Lower leg skin (tissue), 4 donors: ENCODE results near the gene SIN3B. TPM values are rescaled to one million over a fixed set of nuclear protein-coding genes. Genes with fewer than 3 reads are reported as not detected.

Source experiments
- DNase-seq, 2 donors: peaks; one replicate each; pipeline ENCODE4 v3.0.0-alpha.2; 2019; ENCODE audit warnings: low spot score in 2 of 2
- H3K4me3 ChIP-seq: fragments of 200-600 bp; sonication (generic); 2 replicates; pipeline ENCODE4 v1.5.1; 2017; ENCODE audit warnings: mild to moderate bottlenecking, low read depth; ENCODE audit not compliant: poor library complexity, severe bottlenecking
- POLR2A ChIP-seq, 2 donors: fragments of 450-650 bp; IDR thresholded peaks; one replicate each; pipeline ENCODE4 v1.6.1; 2016 to 2017; ENCODE audit warnings: antibody characterized with exemption in 2 of 2, mild to moderate bottlenecking in 1 of 2, moderate library complexity in 1 of 2
- WGBS, 2 donors: methylation state at CpG; one replicate each; pipeline ENCODE4 v1.1.5; 2018; 5-methylcytosine and 5-hydroxymethylcytosine counted together
- intact Hi-C: fragments of 100-400 bp; cut with DNase I; formaldehyde crosslinking; loops from one replicate; pipeline ENCODE4 v1.15.0; 2023; ENCODE audit warnings: low total_unique reads
- total RNA-seq, 4 donors: library from RNA; depleted of rRNA; stranded (reverse); fragments of >200 nt; gene quantifications; one replicate each; pipeline ENCODE4 v1.1.0, GENCODE V29; 2016
- TF ChIP-seq, protein P1 (sequence below), 3 donors: fragments of 450-650 bp; IDR thresholded peaks; one replicate each; pipeline ENCODE4 v1.5.1; 2016; ENCODE audit warnings: antibody characterized with exemption in 3 of 3, mild to moderate bottlenecking in 3 of 3, moderate library complexity in 2 of 3

The SIN3B gene
- total RNA-seq, 4 donors from 2014 or later, result 26.3 to 54.4 (median 40.1) TPM

DNA sequence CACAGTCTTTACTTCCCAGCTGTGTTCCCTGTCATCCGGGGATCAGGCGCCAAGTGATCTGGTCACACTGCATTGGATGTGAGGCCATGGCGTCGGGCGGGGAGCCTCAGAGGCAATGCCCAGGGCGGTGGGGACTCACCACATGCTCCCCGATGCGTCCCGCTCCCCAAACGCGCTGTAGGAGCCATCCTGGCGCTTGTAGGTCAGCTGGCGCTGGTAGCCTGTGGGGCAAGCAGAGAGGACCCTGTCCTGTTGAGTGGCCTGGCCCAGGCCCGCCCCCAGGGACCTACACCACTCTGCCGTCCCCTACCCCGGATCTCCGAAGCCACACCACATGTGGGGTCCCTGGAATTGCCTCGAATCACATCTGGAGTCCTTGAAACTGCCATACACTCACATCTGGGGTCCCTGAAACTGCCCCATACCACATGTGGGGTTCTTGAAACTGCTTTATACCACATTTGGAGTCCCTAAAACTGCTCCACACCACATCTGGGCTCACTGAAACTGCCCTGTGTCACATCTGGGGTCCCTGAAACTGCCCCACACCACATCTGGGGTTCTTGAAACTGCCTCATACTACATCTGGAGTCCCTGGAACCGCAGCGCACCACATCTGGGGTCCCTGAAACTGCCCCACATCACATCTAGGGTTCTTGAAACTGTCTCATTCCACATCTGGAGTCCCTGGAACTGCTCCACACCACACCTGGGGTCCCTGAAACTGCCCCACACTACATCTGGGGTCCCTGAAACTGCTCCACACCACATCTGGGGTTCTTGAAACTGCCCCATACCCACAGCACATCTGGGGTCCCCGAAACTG, 92.8 kb downstream of the SIN3B start:
- H3K4me3 ChIP-seq, result no peak overlapping the region
- TF ChIP-seq, protein P1, sequence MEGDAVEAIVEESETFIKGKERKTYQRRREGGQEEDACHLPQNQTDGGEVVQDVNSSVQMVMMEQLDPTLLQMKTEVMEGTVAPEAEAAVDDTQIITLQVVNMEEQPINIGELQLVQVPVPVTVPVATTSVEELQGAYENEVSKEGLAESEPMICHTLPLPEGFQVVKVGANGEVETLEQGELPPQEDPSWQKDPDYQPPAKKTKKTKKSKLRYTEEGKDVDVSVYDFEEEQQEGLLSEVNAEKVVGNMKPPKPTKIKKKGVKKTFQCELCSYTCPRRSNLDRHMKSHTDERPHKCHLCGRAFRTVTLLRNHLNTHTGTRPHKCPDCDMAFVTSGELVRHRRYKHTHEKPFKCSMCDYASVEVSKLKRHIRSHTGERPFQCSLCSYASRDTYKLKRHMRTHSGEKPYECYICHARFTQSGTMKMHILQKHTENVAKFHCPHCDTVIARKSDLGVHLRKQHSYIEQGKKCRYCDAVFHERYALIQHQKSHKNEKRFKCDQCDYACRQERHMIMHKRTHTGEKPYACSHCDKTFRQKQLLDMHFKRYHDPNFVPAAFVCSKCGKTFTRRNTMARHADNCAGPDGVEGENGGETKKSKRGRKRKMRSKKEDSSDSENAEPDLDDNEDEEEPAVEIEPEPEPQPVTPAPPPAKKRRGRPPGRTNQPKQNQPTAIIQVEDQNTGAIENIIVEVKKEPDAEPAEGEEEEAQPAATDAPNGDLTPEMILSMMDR (IDR thresholded peaks at IDR 0.05), result no peak
- TF ChIP-seq POLR2A (IDR thresholded peaks at IDR 0.05), result no peak
- WGBS, 2 donors, result 84 to 86% methylated on average over 21 of the region's 21 CpGs
- intact Hi-C loops, result no loop called here
- no peak for DNase-seq

DNA sequence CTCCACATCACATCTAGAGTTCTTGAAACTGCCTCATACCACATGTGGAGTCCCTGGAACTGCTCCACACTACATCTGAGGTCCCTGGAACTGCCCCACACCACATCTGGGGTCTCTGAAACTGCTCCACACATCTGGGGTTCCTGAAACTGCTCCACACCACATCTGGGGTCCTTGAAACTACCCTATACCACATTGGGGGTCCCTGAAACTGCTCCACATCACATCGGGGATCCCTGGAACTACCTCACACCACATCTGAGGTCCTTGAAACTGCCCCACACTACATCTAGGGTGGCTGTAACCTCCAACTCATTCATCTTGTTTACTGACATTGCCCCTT, 93.4 kb downstream of the SIN3B start:
- WGBS, 2 donors, result 75 to 78% methylated on average over 1 of the region's 1 CpG
- no peak for DNase-seq
- H3K4me3 ChIP-seq, result no peak overlapping the region
- TF ChIP-seq POLR2A (IDR thresholded peaks at IDR 0.05), result no peak
- TF ChIP-seq, protein P1 (IDR thresholded peaks at IDR 0.05), result no peak
- intact Hi-C loops, result no loop called here

DNA sequence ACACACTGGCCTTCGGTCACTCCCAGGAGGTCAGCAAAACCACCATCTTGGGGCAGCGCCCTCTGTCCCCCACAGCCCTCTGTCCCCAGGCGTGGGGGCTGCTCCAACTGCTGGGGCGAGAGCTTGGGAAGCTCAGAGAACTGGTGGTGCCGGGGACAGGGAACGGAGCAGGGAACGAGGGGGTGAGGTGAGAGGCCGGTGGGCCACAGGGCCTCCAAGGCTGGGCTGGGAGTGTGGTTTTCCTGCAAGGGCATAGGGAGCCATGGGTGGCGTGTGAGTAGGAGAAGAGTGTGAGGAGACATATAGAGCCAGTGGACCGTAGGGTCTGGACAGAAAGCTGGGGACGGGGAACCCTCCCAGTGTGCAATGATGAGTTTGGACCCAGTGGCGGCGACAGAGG, 93.8 kb downstream of the SIN3B start:
- H3K4me3 ChIP-seq, result no peak overlapping the region
- TF ChIP-seq, protein P1 (IDR thresholded peaks at IDR 0.05), result no peak
- no peak for TF ChIP-seq POLR2A (IDR thresholded peaks at IDR 0.05)
- WGBS, 2 donors, result 86 to 91% methylated on average over 13 of the region's 13 CpGs
- no peak for DNase-seq
- intact Hi-C loops, result no loop called here

DNA sequence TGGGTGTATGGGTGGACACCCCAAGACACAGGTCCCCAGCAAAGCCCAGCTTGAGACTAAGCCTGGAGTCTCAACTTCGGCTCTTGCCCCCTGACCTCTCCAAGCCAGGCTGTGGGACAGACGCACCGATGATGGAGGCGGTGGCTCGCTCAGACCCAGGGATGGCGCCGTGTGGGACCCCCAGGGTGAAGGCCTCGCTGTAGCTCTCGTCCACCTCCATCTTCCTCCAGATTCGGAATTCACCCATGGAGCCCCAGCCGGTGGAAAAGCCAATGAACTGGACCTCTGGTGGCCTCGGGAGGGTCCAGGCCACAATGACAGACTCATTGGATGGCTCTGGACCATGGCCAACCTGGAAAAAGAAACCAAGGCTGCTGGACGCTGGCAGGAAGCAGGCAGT, 98.7 kb downstream of the SIN3B start:
- WGBS, 2 donors, result 95 to 96% methylated on average over 13 of the region's 13 CpGs
- intact Hi-C loops, result no loop called here
- DNase-seq, result no peak
- no peak overlapping the region for H3K4me3 ChIP-seq
- TF ChIP-seq POLR2A (IDR thresholded peaks at IDR 0.05), result no peak

DNA sequence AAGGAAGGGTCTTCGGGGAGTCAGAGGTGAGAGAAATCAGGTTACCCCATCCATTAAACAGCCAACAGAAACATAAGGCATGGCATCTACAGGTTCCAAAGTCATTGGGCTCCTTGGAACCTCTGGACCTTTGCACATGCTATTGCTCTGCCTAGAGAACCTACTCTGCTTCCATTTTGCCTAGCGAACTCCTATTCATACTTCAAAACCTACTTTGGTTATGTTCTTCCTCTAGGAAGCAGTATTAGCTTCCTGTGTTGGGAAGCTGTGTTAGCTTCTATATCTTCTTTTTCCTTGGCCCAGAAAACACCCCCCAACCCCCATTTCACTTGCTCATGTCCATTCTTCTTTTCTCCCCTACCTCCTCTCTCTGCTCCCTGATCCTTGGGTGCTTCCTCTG, 99.2 kb downstream of the SIN3B start:
- WGBS, 2 donors, result 93 to 94% methylated on average over 2 of the region's 2 CpGs
- intact Hi-C loops, result no loop called here
- TF ChIP-seq, protein P1 (IDR thresholded peaks at IDR 0.05), result no peak
- no peak for TF ChIP-seq POLR2A (IDR thresholded peaks at IDR 0.05)
- no peak for DNase-seq
- no peak overlapping the region for H3K4me3 ChIP-seq

DNA sequence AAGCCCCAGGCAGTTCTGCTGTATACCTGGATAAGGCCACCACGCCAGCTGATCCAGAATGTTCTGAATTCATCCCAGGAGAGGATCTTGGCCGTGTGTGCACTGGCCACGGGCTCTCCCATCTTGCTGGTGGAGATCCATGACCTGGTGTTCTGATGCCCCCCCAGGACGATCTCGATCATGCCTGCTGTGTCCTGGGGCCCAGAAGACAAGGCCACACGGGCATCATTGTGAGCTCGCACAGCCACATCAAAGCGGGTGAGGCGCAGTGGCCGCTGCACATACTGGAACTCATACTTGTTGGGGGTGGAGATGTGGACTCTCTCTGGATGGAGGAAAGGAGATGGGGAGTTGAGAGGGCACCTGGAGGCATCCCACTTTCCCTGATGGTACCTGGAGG, 99.7 kb downstream of the SIN3B start:
- DNase-seq, result no peak
- WGBS, 2 donors, result 94 to 95% methylated on average over 10 of the region's 10 CpGs
- intact Hi-C loops, result no loop called here
- TF ChIP-seq POLR2A (IDR thresholded peaks at IDR 0.05), result no peak
- TF ChIP-seq, protein P1 (IDR thresholded peaks at IDR 0.05), result no peak
- no peak overlapping the region for H3K4me3 ChIP-seq

Other genes starting within 250 kb of the SIN3B start
- 10 to 100 TPM; 12.0 to 16.6 (median 14.5) TPM for gene MED26, start 201.2 kb upstream of the SIN3B start, total RNA-seq
- 100 to 1,000 TPM in 1 of 4 donors, 10 to 100 TPM in 3; 78.5 to 125 (median 95.4) TPM for gene SMIM7, start 169.3 kb upstream of the SIN3B start, total RNA-seq
- 1 to 10 TPM; 1.3 to 3.2 (median 2.2) TPM for gene TMEM38A, start 168.3 kb upstream of the SIN3B start, total RNA-seq
- 1 to 10 TPM in 2 of 4 donors, under 1 TPM in 2; 0.30 to 2.3 (median 1.3) TPM for gene NWD1, start 109.6 kb upstream of the SIN3B start, total RNA-seq
- 10 to 100 TPM in 1 of 4 donors, 1 to 10 TPM in 3; 3.7 to 11.0 (median 5.6) TPM for gene F2RL3, start 59.6 kb downstream of the SIN3B start, total RNA-seq
- gene CPAMD8, start 197.4 kb downstream of the SIN3B start, total RNA-seq, result 10 to 100 TPM in 3 of 4 donors, 1 to 10 TPM in 1; 8.1 to 14.0 (median 13.0) TPM
- 1 to 10 TPM; 3.3 to 7.0 (median 5.7) TPM for gene HAUS8, start 246.1 kb downstream of the SIN3B start, total RNA-seq
- 10 to 100 TPM; 29.2 to 63.1 (median 43.5) TPM for gene MYO9B, start 246.4 kb downstream of the SIN3B start, total RNA-seq